Posterior vena cava (tissue), 2 donors: ENCODE data around the gene TUFM. TPM values are rescaled to one million over a fixed set of nuclear protein-coding genes. Genes with fewer than 3 reads are reported as not detected.
A peak's percentile ranks its signal among the peaks of the same experiment; 100 is the strongest.
"Not testable (repeated sequence)": the region's sequence is repeated elsewhere in the genome, so short reads cannot be mapped to it uniquely, and the experiment has no call there.

ENCODE experiments used
- DNase-seq: peaks from one replicate; pipeline ENCODE4 v3.0.0-alpha.2; 2020; ENCODE audit warnings: low spot score
- intact Hi-C, 2 donors: fragments of 100-400 bp; cut with DNase I; formaldehyde crosslinking; loops; one replicate each; pipeline versions ENCODE4 v1.14.1 to v1.14.2; 2022 to 2023
- total RNA-seq, 2 donors: library from RNA; stranded (reverse); fragmentation: NEBNext Ultra II Directional; extraction: Animal tissue kit (Norgen Biotek cat#: 25700); gene quantifications; one replicate each; pipeline ENCODE4 v1.2.1, GENCODE V29; 2021
- donor health status: DM: yes; HTN: yes; CAD: no.
- donor health status: DM: yes; HTN: yes; CAD: no.

TUFM gene
- total RNA-seq, 2 donors from 2014 or later, result 74.4 to 76.2 TPM

DNA sequence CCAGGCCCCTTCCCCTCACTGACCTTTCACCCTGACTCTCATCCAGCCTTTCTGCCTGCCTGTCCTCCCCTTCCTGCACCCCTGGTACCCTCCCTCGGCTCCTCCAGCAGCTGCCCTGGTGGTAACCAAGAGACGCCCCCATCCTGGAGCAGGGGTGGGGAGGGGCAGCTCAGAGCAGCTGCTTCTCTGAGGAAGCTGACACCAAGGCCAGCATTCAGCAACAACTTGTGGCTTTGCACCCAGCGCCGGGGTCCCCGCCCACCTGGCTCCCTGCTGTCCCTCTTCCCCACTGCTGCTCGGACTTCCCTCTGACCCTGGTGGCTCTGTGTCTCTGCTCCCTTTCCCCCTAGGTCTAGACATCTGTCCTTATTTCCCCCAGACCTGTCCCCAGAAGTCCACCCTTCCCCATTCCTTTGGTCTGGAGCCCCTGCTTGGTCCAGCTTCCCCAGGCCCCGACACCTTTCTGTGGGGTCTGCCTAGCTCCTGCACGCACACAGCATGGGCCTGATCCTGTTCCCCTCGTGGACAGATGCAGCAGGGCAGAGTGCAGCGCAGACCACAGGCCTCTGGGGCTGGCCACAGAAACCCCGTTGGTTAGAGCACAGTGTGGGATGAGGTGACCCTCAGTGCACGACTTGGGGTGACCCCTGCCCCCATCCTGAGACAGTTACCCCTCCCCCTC, 31.0 kb upstream of the TUFM start:
- intact Hi-C loops, result no loop called here
- no peak for DNase-seq

DNA sequence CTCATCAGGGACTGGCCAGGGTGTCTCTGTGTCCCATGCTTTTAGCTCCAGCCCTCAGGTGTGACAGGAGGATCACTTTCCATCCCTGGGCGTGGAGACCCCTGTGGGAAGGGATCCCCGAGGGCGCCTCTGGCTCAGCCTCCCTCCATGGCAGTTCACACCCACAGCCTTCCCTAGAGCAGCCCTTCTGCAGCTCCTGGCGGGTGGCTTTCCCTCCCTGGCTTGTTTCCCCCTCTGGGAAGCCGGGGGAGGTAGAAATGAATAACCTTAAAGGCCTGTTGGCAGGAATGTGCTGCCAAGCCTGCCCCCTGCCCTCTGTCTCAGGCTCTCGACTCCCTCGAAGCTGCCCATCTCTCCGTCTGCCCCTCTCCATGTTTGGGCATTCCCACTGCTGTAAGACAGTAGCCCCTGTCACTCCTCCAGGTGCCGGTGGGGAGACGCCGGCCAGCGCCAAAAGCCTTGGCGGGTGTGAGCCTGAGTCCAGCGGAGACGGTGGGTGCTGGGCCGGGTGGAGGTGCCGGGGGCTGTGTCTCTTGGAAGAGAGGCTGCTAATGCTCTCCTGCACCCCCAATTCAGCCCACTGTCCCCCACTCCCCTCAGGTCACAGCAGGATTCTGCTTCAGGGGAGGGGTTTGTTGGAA, 30.0 kb upstream of the TUFM start:
- intact Hi-C loops, result no loop called here
- no peak for DNase-seq

DNA sequence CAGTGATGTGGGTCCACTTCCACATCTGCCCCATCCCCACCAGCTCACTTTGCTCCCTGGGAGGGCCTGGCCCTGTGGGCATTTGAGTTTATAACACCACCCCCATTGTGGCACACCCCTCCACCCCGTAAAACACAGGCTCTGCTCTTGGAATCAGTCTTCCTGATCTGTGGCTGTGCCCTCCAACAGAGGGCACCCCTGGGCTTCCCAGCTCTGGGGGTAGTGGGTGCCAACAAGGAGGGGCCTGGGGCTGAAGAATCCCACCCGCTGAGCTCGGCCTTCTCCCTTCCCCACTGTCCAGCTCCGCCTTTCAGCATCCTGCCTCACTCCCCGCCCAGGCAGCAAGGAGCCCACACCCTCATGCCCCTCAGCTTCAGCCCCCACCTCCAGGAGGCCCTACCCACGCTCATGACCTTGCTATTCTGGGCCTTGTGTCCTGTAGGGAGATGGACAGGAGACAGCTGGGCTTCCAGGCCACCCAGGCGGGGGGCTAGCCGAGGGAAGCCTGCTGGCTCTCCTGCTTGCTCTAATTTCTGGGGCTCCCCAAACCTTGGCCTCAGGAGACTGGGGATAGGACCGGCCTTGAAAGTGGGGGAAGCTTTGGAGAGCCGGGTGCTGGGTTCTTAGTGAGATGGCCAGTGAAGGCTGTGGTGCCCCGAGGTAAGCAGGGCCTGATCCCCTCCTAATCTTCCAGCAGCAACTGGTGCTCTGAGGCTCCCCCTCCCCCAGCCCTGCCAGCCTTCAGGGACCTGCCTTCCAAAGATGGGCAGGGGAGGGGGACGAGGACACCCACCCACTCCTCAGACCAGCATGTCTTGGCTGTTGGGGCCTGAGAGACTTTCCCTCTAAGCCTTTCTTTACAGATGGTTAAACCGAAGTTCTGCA, 29.2 kb upstream of the TUFM start:
- intact Hi-C loops, result no loop called here
- DNase-seq, result no peak

DNA sequence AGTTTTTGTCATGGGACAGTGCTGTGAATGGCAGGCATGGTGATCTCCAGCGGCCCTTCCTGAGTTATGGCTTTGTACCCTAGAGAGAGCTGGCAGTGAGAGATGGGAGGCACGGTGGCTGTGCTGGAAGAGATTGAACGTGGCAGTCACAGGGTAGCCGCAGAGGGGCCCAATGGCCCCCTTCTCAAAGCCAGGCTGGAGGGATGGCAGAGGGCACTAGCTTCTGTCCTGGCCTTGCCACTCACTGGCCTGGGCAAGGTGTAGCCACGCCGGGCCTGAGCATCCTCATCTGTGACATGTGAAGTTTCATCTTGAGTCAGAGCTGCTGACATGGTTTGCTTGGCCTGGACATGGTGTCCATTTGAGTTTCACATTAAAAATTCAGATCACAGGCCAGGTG, 28.3 kb upstream of the TUFM start:
- intact Hi-C loops, result no loop called here
- DNase-seq, result no peak

DNA sequence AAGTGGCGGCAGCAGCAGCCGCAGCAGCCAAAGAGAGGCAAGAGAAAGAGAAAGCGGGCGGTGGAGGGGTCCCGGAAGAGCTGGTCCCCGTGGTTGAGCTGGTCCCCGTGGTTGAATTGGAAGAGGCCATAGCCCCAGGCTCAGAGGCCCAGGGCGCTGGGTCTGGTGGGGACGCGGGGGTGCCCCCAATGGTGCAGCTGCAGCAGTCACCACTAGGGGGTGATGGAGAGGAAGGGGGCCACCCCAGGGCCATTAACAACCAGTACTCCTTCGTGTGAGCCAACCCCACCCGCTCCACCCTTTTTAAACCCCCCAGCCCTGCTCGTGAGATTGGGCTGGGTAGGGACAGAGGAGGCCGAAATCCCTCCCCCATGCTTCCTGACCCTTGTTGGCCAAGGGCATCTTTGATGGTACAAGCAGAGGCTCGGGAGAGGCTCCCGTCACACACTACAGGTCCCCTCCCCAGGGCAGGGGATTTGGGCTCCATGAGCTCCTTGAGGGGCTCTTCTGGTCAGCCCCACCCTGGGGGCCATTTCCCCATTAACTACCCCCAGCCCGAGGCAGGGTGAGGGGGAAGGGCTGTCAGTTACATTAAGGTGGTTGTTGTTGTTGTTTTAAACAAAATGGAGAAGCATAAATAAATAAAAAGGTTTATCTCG, 27.5 kb upstream of the TUFM start:
- intact Hi-C loops, result no loop called here

DNA sequence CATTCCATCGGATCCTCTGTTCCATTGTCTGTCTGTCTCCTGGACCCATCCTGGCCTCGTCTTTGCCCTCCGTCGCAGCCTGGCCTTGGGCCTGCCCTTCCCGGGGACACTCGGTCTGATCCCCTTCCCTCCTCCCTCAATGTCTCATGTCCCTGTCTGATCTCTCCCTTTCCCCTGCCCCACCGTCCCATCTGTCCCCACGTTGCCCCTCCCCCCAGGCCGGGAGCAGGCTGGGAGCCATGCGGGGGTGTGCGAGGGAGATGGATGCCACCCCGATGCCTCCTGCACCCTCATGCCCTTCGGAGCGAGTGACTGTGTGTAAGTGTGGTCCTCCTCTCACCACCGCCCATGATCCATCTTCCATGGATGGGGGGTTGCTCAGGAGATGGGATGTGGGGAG, 26.8 kb upstream of the TUFM start:
- DNase-seq, result no peak
- intact Hi-C loops, result no loop called here

More for the DNA sequence above, 27.5 kb upstream of the TUFM start:
- DNase-seq, result no peak

DNA sequence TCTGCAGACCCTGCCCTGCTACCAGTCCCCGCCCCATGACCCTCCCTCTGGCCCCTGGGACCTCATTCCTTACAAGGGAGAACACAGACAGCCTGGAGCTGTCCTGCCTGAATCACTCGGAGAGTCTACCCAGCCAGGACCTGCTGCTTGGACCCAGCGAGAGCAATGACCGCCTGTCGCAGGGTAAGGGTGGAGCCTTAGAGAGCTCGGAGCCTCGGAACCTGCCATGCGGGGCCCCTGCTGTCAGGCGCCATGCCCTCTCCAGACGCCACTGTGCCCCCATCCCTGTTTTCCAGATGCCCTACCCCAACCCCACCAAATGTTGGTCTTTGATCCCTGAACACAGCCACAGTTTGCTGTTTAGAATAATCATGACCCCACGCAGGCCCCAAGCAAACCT, 23.1 kb upstream of the TUFM start:
- intact Hi-C loops, result no loop called here

DNA sequence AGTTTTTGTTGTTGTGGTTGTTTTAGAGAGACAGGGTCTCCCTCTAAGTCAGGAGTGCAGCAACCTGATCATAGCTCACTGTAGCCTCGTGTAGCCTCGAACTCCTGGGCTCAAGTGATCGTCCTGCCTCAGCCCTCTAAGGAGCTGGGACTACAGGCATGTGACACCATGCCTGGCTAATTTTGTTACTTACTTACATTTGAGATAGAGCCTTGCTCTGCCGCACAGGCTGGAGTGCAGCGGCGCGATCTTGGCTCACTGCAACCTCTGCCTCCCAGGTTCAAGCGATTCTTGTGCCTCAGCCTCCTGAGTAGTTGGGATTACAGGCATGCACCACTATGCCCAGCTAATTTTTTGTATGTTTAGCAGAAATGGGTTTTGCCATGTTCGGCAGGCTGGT, 21.5 kb upstream of the TUFM start:
- DNase-seq, intact Hi-C loops: not testable (repeated sequence)

More for the DNA sequence above, 23.1 kb upstream of the TUFM start:
- DNase-seq, result no peak

DNA sequence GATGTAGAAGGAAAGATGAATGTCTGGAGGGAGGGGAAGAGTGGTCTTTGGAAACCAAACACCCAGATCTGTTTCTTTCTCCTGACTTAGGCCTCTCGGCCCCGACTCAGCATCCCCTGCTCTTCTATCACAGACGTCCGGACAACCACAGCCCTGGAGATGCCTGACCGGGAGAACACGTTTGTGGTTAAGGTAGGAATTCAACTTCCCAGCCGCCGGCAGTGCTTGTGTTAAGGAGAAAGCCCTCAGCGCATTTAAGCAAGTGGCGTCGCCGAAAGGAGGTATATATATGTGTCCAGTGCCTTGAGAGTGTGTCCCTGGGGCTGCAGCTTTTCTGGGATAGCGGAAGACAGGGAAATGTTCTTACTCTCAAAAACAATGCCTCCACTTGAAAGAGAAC, 21.1 kb upstream of the TUFM start:
- intact Hi-C loops, result no loop called here

DNA sequence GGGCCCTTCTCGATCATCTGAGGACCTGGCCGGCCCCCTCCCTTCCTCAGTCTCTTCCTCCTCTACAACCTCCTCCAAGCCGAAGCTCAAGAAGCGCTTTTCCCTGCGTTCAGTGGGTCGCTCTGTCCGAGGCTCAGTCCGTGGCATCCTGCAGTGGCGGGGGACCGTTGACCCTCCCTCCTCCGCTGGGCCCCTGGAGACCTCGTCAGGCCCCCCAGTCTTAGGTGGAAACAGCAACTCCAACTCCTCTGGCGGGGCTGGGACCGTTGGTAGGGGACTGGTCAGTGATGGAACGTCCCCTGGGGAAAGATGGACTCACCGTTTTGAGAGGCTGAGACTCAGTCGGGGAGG, 20.3 kb upstream of the TUFM start:
- intact Hi-C loops, result no loop called here

More for the DNA sequence above, 21.1 kb upstream of the TUFM start:
- DNase-seq, result no peak

DNA sequence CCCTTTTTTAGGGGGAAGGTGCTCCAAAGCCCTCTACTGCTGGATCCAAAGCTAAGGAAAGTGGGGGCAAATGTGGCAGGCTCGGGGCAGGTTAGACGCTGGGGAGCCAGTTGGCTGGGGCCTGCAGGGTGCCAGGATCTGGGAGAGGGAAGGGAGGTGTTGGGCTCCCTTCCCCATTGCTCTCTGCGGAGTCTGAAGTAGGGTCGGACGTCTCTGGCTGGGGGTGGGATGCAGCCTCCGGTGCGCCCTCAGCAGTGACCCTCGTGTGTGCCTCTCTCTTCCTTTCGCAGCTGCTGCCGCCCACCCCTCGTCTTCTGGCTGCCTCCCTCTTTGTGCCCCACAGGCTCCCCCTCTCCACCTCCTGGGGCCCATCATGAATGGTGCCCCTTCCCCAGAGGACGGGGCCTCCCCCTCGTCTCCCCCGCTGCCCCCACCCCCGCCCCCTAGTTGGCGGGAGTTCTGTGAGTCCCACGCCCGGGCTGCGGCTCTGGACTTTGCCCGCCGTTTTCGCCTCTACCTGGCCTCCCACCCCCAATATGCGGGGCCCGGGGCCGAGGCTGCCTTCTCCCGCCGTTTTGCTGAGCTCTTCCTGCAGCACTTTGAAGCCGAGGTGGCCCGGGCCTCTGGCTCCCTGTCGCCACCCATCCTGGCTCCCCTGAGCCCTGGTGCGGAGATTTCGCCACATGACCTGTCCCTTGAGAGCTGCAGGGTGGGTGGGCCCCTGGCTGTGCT, 19.7 kb upstream of the TUFM start:
- intact Hi-C loops, result no loop called here

More for the DNA sequence above, 20.3 kb upstream of the TUFM start:
- DNase-seq, result no peak

DNA sequence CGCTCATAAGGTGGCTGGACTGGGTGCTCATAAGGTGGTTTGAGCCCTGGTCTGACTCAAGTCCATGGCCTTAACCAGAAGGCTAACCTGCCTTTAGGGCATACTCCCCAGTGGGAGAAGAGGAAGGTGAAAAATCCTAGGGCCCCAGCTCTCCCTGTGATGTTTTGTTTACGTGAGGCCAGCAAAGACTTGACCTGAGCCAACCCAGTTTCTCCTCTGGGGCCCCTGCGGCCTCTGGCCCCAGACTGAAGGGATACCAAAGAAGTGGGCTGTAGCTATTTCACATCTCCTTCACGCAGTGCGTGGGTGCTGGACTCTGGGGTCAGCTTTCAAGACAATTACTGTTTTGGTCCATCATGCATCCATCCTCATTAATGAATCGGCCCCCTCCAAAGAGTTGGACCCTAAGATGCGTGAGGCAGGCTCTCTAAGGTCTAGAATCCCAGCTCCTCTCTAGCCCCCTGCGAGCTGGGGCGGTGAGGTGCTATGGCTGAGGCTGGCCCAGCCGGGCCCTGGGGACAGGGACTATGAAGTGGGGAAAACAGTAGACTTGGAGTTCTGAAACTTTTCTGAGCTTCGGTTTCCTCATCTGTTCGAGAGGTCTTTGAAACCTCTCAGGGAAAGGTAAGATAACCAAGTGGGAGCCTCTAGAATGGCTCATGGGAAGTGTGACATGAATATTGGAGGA, 19.0 kb upstream of the TUFM start:
- intact Hi-C loops, result no loop called here
- no peak for DNase-seq

More for the DNA sequence above, 19.7 kb upstream of the TUFM start:
- no peak for DNase-seq

DNA sequence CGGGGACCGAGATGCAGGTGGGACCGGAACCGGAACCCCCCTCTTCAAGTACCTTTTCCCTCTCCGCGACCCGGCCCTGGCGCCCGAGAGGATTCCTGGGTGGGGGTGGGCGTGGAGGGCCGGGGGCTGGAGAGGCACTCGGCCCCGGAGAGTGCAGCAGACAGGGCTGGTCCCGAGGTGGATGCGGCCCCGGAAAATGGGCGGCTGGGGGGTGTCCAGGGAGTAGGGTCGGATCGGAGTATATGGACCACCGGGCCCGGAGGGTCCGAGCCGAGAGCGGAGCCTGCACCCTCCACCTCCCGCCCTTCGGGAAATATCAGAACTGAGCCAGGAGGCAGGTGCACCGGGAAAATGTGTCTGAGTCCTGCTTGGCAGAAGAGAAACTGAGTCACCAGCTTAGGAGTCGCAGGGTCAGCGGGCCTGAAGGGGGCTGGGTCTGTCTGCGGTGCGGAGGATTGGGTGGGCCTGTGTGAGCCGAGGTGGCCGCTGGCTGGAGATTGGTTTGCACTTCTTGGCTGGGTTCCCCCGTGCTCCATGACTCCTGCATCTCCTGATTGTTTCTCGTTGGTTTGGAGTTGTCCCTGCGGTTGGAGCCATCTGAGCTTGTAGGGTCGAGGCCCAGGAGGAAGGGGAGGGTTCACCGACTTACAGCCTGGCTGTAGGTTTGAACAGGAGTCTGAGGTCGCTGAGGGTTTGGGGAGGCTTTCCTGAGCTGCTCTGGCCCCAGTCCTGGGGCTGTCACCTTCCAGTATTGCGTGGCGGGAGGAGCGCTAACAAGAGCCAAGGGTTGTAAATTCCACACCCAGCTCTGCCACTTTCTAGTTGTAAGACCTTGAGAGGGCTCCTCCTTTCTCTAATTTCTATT, 18.0 kb upstream of the TUFM start:
- intact Hi-C loops, result loop anchor here in 1 of 2 donors (2.0 kb wide), 1 partner anchor 15 kb away; no protein-coding TSS in a partner anchor
- DNase-seq, result no peak

DNA sequence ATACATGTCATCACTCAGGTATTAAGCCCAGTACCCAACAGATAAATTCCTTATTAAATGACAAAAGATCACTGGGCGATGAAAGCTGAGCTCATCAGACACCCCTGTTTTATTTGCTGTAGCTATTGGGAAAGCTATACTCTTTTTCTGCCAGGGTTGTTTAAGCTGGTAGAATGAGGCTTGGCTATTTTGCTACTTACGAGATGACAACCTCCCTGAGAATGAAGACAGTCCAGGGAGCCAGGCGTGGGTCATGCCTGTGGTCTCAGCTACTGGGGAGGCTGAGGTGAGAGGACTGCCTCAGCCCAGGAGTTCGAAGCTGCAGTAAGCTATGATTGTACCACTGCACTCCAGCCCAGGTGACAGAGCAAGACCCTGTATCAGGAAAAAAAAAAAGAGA, 13.2 kb upstream of the TUFM start:
- intact Hi-C loops, result no loop called here
- no peak for DNase-seq

DNA sequence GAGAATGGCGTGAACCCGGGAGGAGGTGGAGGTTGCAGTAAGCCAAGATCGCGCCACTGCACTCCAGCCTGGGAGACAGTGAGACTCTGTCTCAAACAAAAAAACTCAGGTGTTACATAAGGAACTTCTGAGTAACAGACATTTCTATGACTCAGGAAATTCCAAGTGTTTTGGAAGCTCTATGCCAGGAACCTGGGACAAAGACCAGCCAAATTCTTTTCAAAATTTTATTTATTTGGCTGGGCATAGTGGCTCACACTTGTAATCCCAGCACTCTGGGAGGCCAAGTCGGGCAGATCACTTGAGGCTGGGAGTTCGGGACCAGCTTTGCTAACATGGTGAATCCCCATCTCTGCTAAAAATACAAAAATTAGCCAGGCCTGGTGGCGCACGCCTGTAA, 12.3 kb upstream of the TUFM start:
- intact Hi-C loops, result no loop called here

DNA sequence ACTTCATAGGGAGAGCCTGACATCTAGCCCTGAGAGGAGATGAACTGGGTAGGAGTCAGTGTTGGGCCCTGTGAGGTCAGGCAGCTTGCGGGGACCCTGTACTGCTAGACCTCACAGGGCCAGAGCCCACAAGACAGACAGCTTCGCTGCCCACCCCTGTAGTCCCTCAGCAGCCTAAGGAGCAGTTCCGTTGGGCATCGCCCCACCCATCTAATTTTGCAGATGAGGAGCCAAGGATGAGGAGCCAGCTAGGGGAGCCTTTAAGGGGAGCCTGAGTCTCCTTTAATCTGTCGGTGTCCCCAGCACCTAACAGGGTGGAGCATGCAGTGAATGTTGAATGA, 755 bp upstream of the TUFM start:
- intact Hi-C loops, result no loop called here
- no peak for DNase-seq

More for the DNA sequence above, 12.3 kb upstream of the TUFM start:
- no peak for DNase-seq

DNA sequence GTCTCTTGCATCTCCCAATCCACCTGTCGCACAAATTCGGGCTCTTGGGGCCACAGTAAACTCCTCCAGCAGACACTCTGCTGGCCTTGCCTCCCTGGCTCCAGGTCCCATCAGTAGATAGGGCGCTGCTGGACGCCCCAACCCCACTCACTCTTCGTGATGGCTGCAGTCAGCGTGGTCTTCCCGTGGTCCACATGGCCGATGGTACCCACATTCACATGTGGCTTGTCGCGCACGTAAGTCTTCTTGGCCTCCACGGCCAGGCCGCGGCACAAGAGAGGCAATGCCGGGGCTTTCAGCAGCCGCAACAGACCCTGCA, 428 bp downstream of the TUFM start:
- intact Hi-C loops, result no loop called here
- DNase-seq, result peak; percentile 81

DNA sequence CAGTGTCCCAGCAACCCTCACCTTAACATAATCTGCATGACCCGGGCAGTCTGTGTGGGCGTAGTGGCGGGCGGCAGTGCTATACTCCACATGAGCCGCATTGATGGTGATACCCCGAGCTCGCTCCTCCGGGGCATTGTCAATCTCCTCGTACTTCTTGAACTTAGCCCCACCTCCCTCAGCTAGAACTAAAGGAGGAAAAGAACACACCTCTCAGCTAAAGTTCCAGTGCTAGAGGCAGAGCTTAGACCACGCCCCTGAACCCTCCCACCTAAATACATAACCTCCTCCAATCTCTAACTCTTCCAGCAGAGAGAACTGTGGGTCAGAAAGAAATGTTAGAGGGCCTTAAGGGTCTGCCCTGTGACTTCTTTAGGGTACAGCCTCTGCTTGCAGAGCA, 855 bp downstream of the TUFM start:
- DNase-seq, result no peak
- intact Hi-C loops, result no loop called here
